Stimulated activated CD4-positive, alpha-beta T cell treated with anti-CD3 and anti-CD28 coated beads, TNF-alpha, amount 100 ng/mL, for 48 hours (primary cell): ENCODE results near the gene COL4A6.
"Not testable (repeated sequence)": the region's sequence is repeated elsewhere in the genome, so short reads cannot be mapped to it uniquely, and the experiment has no call there.

ENCODE experiments used
- DNase-seq, 3 donors: peaks; one replicate each; pipeline ENCODE4 v3.0.0-alpha.2; 2020; ENCODE audit warnings: low read depth in 3 of 3

Gene COL4A6

DNA sequence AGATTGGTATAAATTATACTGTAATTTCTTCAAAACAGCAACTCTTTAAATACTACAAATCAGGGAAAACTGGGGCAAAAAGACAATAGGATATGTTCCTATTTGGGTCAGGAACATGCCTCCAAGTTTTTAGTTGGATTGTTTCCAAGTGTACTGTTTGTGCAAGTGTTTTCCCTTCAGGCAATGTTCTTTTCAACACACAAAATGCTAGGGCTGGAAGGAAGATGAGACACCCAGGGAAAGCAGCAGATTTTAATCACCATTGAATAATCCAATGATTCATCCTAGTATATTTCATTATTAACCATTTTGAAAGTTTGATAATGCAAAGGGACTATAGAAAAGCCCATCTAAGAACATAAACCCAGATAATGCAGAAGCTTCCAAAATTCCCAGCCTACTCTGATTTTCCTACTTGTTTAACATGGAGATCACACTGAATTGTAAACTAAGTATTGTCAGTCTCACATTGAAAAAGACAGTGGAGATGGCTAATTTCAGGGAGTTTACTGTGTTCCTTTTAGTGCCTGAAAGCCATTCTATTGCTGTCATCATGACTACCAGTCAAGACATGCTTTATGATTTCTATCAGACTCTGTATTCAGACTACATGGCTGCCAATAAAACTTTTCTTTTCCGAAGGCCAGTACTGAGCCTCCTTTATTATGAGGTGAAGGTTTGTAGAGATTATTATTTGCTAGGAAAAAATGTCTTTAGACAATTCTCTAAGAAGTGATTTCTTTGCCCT is 38.6 kb downstream of the COL4A6 start:
- no peak for DNase-seq

DNA sequence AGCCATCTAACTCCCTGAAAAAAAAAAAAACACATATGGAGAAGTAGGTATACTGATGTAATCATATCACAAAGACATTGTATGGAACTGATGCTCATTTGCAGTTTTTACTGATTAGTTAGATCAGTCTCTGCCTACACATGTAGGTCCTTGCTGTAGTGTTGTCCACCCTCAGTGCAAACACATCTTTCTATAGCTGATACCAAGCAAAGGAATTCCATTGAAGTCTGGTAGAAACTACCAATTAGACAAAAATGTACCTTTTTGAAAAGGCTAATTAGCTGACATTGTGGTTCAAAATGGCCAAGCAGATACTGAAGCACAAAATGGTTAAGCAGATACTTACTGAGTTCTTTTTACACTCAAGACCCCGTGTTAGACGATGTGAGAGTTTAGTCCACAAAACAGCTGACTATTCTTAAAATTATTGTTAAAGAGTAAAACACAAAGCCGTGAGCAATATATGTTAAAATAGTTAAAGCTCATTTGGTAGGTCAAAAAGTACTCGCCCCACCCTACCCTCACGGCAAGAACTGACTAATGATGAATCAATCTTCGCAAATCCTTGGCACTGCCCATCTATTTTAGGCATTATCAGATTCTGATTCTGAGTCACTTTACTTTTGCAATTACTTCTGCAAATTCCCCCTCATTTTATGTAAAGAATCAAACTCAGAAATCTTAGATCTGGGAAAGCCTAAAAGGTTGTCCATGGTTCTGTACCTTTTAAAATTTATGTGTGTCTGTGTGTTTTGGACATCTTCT is 40.4 kb downstream of the COL4A6 start:
- DNase-seq = no peak

DNA sequence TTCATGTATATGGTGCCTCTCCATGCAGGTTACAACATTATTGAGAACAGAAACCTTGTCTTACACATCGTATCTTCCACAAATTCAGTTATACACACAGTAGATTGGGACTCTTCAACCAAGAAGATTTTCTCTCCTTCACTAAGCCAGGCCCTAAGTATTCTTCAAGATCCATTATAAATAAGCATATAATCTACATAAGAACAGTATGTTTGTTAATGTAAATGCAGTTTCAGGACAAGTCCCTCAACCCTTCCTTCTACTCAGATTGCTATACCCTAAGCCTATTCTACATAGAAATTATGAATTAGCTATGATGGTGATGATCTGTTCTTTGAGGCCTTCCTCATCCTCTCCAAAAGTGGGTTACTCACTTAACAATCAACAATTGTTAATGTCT is 41.2 kb downstream of the COL4A6 start:
- no peak for DNase-seq

DNA sequence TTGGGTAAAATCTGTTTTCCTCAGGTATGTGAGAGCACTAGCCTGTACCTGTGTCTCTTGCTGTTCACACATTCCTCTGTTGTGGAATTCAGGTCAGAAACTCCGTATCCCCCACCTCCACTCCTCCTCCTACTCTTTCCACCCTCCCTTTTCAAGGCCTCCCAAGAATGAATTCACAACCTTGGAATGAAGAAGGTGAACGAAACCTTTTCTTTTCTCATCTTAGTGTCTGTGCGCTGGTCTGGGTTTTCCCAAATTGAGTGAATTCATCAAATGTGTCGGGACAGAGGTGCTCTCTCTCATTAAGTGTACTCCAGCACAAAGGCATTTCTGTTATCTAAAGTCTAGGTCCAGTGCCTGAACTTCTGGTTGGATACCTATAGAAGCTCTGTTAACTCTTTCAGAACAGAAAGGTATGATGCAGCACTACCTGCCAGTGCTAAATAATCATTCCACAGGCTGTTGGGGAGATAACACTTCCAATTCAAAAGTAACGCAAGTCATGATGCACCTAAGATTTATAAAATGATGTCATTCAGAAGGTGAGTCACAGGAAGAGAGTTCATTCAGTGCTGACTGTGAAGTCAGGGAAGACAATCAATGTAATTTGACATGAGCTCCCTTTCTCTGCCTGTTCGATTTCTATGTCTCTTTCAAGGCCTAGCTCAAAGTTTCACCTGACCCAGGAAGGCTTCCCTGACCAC is 41.9 kb downstream of the COL4A6 start:
- no peak for DNase-seq

DNA sequence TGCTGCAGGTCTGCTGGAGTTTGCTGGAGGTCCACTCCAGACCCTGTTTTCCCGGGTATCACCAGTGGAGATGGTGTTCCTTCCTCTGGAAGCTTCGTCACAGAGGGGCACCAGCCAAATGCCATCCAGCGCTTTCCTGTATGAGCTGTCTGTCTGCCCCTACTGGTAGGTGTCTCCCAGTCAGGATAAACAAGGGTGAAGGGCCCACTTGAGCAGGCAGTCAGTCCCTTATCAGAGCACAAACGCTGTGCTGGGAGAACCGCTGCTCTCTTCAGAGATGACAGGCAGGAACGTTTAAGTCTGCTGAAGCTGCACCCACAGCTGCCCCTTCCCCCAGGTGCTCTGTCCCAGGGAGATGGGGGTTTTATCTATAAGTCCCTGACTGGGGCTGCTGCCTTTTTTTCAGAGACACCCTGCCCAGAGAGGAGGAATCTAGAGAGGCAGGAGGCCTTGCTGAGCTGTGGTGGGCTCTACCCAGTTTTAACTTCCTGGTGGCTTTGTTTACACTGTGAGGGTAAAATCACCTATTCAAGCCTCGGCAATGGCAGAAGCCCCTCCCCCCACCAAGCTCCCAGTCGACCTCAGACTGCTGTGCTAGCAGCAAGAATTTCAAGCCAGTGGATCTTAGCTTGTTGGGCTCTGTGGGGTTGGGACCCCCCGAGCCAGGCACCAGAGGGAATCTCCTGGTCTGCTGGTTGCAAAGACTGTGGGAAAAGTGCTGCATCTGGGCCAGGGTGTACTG is 47.1 kb downstream of the COL4A6 start:
- not testable (repeated sequence) for DNase-seq

DNA sequence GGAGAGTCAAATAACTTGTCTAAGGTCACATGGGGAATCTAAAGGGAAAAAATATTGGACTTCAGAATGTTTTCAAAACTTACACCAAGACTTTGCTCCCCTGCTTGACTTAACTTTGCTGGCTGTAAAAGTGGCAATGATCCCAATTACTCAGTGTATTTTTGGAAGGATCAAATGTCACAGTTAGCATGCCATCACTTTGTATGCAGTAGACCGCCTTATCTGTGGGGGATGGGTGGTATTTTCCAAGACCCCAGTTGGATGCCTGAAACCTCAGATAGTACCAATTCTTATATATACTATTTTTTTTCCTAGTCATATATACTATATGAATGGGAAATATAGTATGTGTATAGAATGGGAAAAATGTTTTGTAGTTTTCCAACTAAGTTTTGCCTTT is 53.4 kb downstream of the COL4A6 start:
- no peak for DNase-seq

DNA sequence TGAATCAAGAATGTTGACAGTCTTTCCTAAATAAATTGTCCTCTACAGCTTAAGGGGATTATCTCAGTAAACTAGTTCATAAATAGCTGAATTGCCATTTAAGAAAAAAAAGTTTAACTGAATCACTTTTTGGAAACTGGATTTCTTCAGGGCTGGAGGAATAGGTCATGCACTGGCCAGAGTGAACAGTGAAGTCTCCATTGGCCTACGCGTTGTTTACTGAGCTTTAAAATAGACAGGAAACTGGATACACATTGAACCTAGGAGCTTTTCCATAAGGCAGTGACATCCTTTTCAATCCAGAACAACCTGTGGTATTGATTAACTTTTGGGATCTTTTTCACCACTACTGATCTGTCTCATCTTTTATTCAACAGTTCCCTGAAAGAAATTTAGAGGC is 58.0 kb downstream of the COL4A6 start:
- no peak for DNase-seq

DNA sequence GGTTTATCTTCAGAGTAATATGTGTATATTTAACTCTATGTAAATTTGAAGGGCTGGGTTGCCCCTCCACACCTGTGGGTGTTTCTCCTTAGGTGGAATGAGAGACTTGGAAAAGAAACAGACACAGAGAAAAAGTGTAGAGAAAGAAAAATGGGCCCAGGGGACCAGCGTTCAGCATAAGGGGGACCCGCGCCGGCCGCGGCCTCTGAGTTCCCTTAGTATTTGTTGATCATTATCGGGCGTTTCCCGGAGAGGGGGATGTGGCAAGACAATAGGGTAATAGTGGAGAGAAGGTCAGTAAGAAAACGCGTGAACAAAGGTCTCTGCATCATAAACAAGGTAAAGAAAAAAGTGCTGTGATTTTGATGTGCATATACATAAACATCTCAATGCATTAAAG is 61.4 kb downstream of the COL4A6 start:
- not testable (repeated sequence) for DNase-seq

DNA sequence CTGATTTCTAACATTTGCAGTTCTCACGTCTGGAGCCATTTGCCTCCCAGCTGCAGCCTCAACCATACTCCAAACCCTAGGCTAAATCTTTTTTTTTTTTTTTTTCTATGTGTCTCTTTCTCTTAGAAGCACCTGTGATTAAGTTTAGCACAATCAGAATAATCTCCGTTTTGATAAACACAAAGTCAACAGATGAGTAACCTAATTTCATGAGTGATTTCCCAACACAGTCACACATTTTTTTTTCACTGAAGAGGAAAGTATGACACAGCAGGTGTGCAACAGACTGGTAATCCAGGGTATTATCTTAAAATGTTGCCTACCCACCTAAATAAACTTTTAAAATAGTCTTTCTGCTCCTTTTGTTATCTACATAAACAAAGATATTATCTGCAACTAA is 62.6 kb downstream of the COL4A6 start:
- DNase-seq = not testable (repeated sequence)

DNA sequence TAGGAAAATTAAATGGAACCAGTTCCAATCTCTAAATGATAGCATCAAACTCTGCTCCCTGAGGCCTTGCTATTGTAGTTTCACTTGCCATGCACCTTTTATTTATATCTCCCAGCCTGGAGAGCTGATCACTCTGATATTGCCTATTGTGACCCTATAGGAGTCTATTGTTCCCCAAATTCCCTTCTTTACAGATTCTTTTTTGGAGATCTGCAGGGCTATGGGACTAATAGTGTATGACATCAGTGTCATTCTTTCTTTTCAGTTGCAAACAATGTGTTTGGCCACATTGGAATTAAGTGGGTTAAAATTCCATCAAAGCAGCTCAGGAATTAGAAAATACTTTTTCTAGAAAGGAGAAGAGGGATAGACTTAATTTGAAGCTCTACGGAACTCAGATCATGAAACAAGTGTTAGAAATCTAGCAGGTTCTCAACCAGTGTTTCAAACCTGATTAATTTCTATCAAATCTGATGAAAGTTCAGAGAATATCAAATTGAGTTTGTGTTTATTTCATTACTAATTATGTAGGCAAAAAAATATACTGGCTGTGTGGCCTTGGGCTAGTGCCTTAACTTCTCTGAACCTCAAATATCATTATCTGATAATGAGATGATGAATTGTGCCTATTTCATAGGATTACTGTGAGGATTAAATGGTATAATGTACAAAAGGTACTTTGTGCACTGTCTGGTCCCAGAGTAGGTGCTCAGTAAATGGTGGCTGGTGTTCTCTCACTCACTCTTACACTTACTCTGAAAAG is 71.4 kb downstream of the COL4A6 start:
- no peak for DNase-seq

DNA sequence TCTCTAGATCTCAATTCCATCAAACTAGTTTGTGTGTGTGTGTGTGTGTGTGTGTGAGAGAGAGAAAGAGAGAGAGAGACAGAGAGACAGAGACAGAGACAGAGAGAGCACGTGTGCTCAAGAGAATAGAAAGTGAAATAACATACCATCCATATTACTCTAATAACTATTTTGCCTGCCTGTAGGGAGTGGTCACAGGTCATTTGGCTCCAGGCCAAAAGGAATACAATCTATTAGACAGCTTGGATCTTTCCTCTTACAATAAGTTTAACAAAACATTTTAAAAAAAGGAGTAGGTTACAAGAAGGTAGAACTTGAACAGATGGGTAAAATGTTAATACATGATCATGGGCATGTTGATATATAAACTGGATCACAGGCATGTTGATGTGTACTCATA is 76.2 kb downstream of the COL4A6 start:
- DNase-seq = no peak

DNA sequence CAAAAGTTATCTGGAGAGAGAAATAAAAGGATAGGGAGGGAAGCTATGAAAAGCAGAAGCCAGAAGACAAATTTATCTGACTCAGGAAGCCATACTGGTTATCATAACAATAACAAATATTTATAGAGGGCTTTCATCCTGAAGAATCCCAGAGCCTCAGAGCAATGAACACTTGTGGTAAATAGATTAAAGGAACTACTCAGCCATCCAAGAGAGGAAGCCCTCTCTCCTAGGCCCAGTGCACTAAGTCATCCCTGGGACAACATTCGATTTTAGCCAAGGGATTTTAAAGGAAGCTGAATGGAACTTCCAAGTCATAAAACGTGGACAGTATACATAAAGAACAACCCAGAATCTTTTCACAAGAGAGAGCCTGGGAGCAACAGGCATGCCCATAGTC is 76.9 kb downstream of the COL4A6 start:
- no peak for DNase-seq

DNA sequence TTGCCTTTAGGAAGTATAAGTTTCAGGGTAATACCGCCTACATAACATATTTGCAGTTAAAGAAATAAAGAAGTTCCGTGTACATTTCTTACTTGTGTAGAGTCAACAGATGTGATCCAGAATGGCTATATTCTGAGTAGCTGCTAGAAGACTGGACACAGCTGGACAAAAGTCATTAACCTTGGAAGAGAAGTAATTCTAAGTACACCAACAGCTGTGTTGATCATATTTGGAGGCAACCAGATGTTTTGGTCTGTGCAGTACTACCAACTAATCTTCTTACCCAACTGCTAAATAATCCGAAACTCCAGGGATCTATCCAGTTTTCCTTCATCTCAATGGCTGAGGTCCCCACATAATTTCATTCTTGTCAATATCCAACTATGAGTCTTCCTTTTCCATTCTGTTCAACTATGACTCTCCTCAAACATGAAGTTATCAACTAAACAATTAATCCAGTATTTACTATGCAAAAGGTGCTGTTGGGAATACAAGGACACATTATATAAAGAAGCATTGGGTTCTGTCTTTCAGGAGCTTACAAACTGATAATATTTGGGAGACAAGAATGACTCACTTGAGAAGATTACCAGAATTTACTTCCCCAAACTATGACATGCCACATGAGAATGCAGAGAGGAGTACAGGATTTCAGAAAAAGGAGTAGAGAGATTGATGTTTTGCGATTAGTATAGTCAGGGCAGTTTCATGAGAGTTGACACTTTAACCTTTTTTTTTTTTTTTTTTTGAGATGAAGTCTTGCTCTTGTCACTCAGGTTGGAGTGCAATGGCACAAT is 78.2 kb downstream of the COL4A6 start:
- no peak for DNase-seq

DNA sequence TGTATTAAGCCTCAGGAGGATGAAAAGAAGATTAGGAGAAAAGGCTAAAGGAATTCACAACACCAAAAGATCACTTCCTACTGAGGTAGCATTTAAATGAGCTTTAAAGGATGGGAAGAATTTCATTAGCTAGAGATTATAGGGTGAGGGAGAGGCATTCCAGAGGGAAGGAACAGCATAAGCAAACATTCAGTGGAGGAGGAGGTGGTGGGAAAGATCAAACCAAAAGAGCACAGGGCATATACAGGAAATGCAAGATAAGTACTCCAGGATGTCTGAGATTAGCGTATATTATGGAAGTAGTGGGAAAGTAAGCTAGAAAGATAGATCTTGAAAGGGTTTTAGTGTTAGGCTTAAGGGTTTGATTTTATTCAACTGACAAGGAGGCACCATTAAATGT is 84.8 kb downstream of the COL4A6 start:
- no peak for DNase-seq

DNA sequence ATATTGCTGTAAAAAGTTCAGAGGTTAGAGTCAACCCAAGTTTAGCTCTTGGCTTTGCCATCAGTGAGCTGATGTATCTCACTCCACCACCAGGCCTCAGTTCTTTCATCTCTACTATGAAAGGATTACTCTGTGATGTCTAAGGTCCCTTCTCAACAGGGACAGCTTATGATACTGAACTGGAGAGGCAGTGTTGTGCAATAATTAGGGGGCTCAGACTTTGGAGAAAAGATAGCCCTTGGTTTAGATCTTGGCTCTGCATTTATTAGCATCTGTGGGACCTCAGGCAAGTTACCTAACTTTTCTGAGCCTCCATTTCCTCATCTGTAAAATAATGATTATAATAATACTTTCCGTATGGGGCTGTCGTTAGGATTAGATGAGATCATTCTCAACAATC is 89.0 kb downstream of the COL4A6 start:
- no peak for DNase-seq

DNA sequence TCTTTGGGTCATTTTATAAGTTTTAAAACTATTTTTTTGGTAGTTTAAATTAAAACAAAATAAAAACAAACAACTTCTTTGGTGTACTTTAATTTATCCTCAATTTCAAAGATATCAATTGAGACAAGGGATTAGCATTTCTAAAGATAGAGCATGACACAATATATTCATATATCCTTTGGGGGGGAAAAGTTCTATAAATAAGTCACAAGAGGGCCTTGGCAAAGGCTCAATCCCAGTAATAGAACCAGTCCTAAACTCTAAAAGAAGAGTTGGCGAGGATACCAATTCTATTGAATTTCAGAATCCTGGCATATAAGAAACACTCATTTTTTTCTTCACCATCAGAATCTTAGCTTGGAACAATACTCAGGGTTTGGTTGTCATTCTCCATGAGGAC is 89.7 kb downstream of the COL4A6 start:
- no peak for DNase-seq

DNA sequence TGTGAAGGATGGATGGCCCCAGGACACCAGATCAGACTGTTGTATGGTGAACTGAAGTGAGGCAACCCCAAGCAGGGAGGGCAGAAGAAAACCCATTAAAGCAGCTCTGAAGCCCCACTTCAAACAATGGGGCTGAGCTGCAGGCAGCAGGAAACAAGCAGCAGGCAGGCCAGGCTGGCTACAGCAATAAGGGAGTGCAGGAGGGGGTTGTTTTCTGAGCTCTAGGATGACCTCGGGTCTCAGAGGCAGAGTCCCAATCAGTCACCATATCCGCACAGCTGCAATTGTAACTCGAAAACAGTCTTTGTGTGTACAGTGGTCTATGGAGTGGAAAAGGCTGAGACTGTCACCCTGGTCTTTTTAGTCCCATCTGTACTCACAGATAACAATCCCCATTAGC is 90.4 kb downstream of the COL4A6 start:
- no peak for DNase-seq

DNA sequence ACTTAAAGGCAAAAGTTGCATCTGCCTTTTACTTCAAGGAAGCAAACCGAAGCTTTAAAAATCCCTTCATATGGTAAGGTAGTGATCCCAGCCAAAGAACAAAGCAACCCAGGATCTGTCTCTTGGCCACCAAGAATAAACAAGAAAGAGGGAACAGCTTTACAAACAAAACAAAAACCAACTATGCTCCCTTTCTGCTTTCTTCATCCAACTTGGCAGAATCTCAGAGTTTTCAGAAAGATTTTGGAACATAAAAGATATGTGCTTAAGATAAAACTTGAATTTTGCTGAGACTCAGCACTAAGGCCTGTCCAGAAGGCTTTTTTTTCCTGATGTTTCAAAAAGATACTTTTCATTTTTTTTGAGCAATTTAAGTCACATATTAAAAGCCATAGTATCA is 94.0 kb downstream of the COL4A6 start:
- DNase-seq = no peak

DNA sequence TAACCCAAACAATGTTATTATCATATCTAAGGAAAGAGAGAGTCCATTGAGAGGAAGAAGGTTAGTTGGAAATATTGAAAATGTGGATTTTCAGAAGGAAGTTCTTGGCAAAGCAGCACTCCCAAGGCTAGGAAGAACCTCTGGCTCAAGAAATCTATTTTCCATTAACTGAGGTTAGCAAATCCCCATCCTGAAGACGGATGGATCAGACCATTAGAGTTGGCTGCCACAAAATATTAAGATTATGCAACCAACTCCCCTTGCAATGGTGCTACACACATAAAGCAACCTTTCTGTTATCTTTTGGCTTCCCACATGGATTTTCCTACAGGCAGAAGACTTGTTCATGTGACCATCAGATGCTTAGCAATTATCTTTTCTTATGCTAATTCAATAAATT is 96.3 kb downstream of the COL4A6 start:
- no peak for DNase-seq

DNA sequence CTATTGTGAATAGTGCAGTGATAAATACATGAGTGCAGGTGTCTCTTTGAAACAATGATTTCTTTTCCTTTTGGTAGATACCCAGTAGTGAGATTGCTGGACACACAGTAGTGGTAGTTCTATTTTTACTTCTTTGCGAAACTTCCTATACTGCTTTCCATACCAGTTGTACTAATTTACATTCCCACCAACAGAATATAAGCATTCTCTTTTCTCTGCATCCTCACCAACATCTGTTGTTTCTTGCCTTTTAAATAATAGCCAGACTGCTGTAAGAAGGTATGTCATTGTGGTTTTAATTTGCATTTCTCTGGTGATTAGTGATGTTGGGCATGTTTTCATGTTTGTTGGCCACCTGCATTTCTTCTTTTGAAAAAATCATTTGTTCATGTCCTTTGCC is 105.9 kb downstream of the COL4A6 start:
- DNase-seq = no peak
